Measurements from ENCODE around the gene ZNF839.
"Not testable (repeated sequence)": the region's sequence is repeated elsewhere in the genome, so short reads cannot be mapped to it uniquely, and the experiment has no call there.

The ZNF839 gene
- 3.7 to 13.2 (median 9.6) reads per million in 18 experiments for total RNA-seq

- DNase-seq, result peak; percentile 89 to 95
Observed at GRCh38 chr14:102319351-102320032, at the start of gene ZNF839. ZNF839 (plus strand) TSS chr14:102319746; CDS start chr14:102319766, 20 bp downstream.

DNA sequence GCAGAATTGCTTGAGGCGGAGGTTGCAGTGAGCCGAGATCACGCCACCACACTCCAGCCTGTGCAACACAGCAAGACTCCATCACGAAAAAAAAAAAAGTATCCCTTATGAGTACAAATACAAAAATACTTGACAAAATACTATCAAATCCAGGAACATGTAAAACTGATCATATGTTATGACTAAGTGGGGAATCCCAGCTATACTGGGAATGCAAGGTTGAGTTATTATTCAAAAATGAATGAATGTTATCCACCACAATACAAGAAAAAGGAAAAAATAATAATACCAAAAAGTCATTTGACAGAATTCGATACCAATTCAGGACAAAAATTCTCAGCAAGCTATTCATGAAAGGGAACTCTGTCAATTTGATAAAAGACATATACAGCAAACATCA is 47.2 kb upstream of the ZNF839 start:
- no peak for DNase-seq

GRCh38 chr14:102275866-102276265 is 43.7 kb upstream of the ZNF839 start:
- DNase-seq, result no peak

- DNase-seq, result no peak
Observed at GRCh38 chr14:102277874-102278630, 41.5 kb upstream of the ZNF839 start.

DNA sequence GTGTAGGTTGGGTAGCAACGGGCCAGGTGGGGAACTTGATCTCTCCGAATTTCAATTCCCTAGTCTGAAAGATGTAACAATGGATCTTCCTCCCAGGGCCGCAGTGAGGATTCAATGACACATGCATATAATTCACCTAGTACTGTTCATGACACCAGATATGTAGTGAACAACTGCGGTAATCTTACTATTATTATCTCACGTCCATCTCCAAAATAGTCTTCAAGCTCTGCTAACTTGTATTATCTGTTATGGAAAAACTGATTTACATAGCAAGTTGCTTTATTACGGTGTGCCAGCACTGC is 41.0 kb upstream of the ZNF839 start:
- no peak for DNase-seq

DNA sequence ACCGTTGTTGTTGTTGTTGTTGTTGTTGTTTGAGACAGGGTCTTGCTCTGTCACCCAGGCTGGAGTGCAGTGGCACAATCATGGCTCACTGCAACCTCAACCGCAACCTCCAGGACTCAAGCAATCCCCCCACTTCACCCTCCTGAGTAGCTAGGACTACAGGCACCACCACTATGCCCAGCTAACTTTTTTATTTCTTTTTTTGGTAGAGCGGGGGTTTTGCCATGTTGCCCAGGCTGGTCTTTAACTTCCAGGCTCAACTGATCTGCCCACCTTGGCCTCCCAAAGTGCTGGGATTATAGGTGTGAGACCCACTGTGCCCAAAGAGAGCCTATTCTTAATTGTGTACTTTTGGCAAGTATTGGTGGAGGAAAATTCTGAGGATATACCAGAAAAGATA is 40.3 kb upstream of the ZNF839 start:
- DNase-seq, result no peak

DNA sequence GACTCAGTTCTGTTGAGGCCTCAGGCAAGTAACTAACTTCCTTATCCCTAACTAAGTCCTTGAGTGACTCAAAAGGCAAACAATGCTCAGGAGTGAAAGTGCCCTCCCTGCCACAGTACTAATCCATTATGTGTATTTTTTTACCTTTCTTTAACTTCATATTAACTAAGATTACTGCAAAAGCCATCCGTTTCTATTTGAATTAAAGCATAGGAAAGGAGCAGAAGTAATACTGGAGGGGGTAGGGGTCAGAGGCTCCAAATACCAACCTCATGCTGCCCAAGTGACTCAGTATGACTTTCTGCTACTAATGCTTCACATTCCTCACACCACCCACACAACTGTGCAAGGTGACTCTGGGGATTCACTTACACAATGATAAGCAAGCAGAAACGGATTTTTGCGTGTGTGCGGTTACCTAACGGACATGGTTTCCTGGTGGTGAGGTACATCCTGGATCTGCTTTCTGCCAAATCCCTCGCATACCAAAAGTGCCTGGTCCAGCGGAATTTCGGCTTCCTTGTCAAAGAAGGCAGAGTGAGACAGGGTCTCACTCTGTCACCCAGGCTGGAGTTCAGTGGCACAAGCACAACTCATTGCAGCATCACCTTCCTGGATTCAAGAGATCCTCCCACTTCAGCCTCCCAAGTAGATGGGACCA is 39.7 kb upstream of the ZNF839 start:
- DNase-seq, result no peak

DNA sequence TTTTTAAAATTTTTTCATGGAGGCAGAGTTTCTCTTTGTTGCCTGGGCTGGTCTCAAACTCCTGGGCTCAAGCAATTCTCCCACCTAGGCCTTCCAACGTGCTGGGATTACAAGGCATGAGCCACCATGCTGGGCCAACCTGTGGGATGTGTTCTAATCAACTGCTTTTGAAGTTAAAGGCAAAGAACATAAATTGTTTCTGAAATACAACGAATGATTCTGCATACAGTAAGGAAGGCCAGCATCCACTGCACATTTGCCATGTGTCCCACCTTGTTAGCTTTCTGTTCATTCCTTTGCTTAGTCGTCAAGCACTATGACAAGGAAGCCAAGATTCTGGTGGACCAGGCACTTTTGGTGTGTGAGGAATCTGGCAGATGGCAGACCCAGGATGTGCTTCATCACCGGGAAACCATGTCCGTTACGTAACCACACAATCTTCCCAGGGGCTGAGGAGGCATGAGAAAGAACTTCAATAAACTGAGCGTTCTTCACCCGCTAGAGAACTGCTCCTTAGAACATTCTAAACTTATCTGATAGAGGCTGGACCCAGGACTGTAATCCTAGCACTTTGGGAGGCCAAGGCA is 39.1 kb upstream of the ZNF839 start:
- no peak for DNase-seq

DNA sequence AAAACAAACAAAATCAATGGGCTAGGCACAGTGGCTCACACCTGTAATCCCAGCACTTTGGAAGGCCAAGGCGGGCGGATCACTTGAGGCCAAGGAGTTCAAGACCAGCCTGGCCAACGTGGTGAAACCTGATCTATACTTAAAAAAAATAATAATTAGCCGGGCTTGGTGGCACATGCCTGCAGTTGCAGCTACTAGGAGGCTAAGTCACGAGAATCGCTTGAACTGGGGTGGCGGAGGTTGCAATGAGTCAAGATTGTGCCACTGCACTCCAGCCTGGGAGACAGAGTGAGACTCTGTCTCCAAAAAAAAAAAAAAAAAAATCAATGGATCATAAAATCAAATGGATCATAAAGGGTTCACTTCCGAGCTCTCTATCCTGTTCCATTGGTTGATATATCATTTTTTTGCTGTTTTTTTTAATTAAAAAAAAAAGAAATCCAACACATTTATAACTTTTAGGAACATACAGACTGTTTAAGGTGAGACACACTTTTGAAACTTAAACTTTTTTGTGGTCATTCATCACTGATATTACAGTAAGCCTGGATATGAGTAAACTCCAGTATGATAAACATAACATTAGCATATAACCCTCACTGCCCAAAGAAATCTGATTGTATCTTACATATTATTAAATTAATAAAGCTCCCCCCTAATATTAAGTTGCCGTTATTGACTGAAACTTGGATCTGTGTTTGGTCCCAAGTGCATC is 36.6 kb upstream of the ZNF839 start:
- DNase-seq, result no peak

GRCh38 chr14:102283631-102284129 is 35.9 kb upstream of the ZNF839 start:
- DNase-seq, result no peak

DNA sequence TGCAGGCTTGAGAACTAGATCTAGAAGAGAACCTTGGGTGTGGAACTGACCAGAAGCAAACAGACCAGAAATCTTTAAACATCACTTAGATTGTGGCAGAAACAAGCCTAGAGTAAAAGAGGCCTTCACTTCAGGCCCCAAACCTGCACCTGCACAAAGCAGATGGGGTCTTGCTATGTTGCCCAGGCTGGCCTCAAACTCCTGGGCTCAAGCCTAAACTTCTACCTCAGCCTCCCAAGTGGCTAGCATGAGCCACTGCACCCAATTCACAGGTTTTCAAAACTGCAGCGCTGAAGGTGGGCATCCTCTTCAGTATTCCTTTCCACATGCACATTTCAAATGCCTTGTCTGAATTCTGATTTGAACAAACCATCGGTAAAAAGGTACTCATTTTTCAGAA is 34.4 kb upstream of the ZNF839 start:
- DNase-seq, result no peak

DNA sequence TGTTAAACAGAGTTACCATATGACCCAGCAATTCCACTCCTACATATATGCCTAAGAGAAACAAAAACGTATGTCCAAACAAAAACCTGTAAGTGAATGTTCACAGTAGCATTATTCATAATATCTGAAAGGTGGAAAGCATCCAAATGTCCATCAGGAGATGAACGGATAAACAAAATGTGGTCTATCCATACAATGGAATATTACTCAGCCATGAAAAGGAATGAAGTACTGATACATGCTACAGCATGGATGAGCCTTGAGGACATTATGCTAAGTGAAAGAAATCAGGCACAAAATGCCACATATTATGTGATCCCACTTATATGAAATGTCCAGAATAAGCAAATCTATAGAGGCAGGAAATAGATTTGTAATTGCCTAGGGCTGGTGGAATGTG is 31.4 kb upstream of the ZNF839 start:
- DNase-seq, result no peak

DNA sequence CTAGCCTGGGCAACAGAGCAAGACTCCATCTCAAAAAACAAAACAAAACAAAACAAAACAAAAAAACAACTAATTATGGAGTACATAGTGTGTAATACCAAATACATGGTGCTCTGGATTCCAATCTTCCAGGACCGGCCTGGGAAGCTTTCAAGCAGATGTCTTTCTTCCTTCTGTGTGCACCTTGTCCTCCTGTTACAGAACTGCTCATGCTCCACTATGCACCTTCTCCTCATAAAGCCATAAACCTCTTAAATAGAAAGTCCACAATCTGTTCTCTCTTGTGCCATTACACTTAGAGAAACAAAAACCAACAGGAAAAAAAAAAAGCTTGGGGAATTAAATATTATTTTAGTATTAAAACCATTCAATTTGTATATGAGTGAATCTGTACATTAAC is 27.1 kb upstream of the ZNF839 start:
- no peak for DNase-seq

GRCh38 chr14:102293781-102294180 is 25.8 kb upstream of the ZNF839 start:
- no peak for DNase-seq

DNA sequence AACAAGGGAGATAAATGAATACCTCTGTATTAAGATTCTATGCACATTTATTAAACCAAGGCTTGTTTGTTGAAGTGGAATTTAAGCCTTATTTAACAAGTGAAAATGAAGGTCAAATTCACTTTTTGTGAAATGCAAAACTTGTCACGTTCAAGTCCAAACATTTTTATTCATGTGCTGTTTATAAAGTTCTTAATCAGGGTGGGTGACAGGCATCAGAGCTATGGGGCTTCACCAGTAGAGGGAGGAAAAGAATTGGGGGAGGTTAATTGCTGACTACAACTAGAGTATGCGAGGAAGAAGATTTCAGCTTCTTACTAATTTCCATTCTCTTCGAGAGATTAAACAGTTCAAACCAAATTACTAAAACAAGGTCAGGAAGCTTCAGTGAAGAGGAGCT is 24.3 kb upstream of the ZNF839 start:
- no peak for DNase-seq

DNA sequence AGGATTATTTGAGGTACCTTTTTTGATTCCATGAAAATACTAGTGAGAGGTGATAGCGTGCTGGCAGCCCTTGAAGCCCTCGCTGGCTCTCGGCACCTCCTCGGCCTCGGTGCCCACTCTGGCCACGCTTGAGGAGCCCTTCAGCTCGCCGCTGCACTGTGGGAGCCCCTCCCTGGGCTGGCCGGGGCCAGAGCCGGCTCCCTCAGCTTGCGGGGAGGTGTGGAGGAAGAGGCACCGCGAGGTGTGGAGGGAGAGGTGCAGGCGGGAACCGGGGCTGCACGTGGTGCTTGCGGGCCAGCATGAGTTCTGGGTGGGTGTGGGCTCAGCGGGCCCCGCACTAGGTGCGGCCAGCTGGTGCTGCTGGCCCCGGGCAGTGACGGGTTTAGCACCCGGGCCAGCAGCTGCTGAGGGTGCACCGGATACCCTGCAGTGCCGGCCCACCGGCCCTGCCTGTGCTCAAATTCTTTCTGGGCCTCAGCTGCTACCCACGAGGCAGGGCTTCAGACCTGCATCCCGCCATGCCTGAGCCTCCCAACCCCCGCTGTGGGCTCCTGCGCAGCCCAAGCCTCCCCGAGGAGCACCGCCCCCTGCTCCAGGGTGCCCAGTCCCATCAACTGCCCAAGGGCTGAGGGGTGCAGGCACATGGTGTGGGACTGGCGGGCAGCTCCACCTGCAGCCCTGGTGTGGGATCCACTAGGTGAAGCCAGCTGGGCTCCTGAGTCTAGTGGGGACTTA is 21.9 kb upstream of the ZNF839 start:
- DNase-seq, result no peak

DNA sequence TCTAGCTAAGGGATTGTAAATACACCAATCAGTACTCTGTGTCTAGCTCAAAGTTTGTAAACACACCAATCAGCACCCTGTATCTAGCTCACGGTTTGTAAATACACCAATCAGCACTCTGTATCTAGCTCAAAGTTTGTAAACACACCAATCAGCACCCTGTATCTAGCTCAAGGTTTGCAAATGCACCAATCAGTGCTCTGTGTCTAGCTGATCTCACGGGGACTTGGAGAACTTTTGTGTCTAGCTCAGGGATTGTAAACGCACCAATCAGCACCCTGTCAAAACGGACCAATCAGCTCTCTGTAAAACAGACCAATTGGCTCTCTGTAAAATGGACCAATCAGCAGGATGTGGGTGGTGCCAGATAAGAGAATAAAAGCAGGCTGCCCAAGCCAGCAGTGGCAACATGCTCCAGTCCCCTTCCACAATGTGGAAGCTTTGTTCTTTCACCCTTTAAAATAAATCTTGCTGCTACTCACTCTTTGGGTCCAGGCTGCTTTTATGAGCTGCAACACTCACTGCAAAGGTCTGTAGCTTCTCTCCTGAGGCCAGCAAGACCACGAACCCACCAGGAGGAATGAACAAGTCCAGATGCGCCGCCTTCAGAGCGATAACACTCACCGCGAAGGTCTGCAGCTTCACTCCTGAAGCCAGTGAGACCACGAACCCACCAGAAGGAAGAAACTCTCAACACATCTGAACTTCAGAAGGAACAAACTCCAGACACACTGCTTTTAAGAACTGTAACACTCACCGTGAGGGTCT is 21.1 kb upstream of the ZNF839 start:
- DNase-seq, result not testable (repeated sequence)

GRCh38 chr14:102303664-102304063 is 15.9 kb upstream of the ZNF839 start:
- DNase-seq, result no peak

- peak; percentile 97 to 99 for DNase-seq
Observed at GRCh38 chr14:102304611-102305506, 14.7 kb upstream of the ZNF839 start, which contains the start of gene MOK. MOK (minus strand) TSS chr14:102305164; CDS start chr14:102304968, 196 bp downstream.
